GM23338 (cell line): Measurements from ENCODE around the gene MBLAC1. TPM values are rescaled to one million over a fixed set of nuclear protein-coding genes. Genes with fewer than 3 reads are reported as not detected.
A peak's percentile ranks its signal among the peaks of the same experiment; 100 is the strongest.

Source experiments
- ATAC-seq: fragments of 200-7000 bp; cut with Tn5 transposase; 3 replicates; pipeline ENCODE4 v1.9.1; 2020
- DNase-seq: peaks from one replicate; pipeline ENCODE4 v3.0.0-alpha.2; 2015; ENCODE audit warnings: low spot score
- H2AFZ ChIP-seq: fragments of 200-600 bp; sonication (generic); 2 replicates; pipeline ENCODE4 v1.8.0; 2016; ENCODE audit warnings: antibody characterized with exemption, mild to moderate bottlenecking, moderate library complexity
- H3F3A ChIP-seq: fragments of 200-600 bp; sonication (generic); replicated peaks from 2 replicates; pipeline ENCODE4 v1.8.0; 2017; ENCODE audit warnings: antibody characterized with exemption, mixed run types, low read depth
- H3K27ac ChIP-seq: fragments of 200-600 bp; sonication (generic); 2 replicates; pipeline ENCODE4 v1.6.1; 2016; ENCODE audit warnings: low read depth
- H3K27me3 ChIP-seq: fragments of 200-600 bp; sonication (generic); 2 replicates; pipeline ENCODE4 v1.8.0; 2016; ENCODE audit warnings: mild to moderate bottlenecking, mixed run types, moderate library complexity; ENCODE audit not compliant: insufficient read depth
- H3K36me3 ChIP-seq: fragments of 200-600 bp; sonication (generic); 2 replicates; pipeline ENCODE4 v1.8.0; 2016; ENCODE audit warnings: mild to moderate bottlenecking; ENCODE audit not compliant: insufficient read depth
- H3K4me1 ChIP-seq: fragments of 200-600 bp; sonication (generic); 2 replicates; pipeline ENCODE4 v1.8.0; 2016; ENCODE audit warnings: mild to moderate bottlenecking, moderate library complexity; ENCODE audit not compliant: insufficient read depth
- H3K4me2 ChIP-seq: fragments of 200-600 bp; sonication (generic); 2 replicates; pipeline ENCODE4 v1.7.1; 2017; ENCODE audit warnings: mixed run types
- H3K4me3 ChIP-seq: fragments of 200-600 bp; sonication (generic); 2 replicates; pipeline ENCODE4 v1.6.1; 2016; ENCODE audit warnings: mixed run types
- H3K79me2 ChIP-seq: fragments of 200-600 bp; sonication (generic); replicated peaks from 2 replicates; pipeline ENCODE4 v1.8.0; 2017; ENCODE audit warnings: mild to moderate bottlenecking; ENCODE audit not compliant: insufficient read depth
- H3K9me2 ChIP-seq: fragments of 200-600 bp; sonication (generic); 2 replicates; pipeline ENCODE4 v1.8.0; 2017; ENCODE audit not compliant: insufficient read depth
- H4K20me1 ChIP-seq: fragments of 200-600 bp; sonication (generic); replicated peaks from 2 replicates; pipeline ENCODE4 v1.8.0; 2017; ENCODE audit warnings: mild to moderate bottlenecking; ENCODE audit not compliant: insufficient read depth
- H3K27ac Mint-ChIP-seq: 2 replicates; pipeline ENCODE4 v1.8.0; 2020; ENCODE audit warnings: inconsistent platforms, mild to moderate bottlenecking, moderate library complexity, mixed read lengths
- H3K27me3 Mint-ChIP-seq: 3 replicates; pipeline ENCODE4 v1.8.0; 2022; ENCODE audit warnings: low read depth, mild to moderate bottlenecking, moderate library complexity, mixed read lengths, inconsistent platforms; ENCODE audit not compliant: insufficient read depth, poor library complexity
- H3K36me3 Mint-ChIP-seq: 3 replicates; pipeline ENCODE4 v1.8.0; 2021; ENCODE audit warnings: low read depth, mild to moderate bottlenecking, inconsistent platforms, moderate library complexity, mixed read lengths
- H3K4me1 Mint-ChIP-seq: 3 replicates; pipeline ENCODE4 v1.8.0; 2020; ENCODE audit warnings: mild to moderate bottlenecking, inconsistent platforms, mixed read lengths
- H3K4me3 Mint-ChIP-seq: 3 replicates; pipeline ENCODE4 v1.8.0; 2021; ENCODE audit warnings: moderate library complexity, mild to moderate bottlenecking, inconsistent platforms, mixed read lengths
- H3K9me3 Mint-ChIP-seq: 3 replicates; pipeline ENCODE4 v1.8.0; 2020; ENCODE audit warnings: moderate library complexity, mild to moderate bottlenecking, inconsistent platforms, mixed read lengths
- CREB1 ChIP-seq: fragments of 250-450 bp; sonication (Bioruptor Pico); IDR thresholded peaks from 2 replicates; pipeline ENCODE4 v1.5.0; 2020; ENCODE audit warnings: low read depth, mild to moderate bottlenecking, moderate library complexity
- EZH2 ChIP-seq: fragments of 200-600 bp; sonication (generic); IDR thresholded peaks from one replicate; pipeline ENCODE4 v1.8.0; 2017; ENCODE audit warnings: antibody characterized with exemption, mild to moderate bottlenecking, low read depth; ENCODE audit not compliant: unreplicated experiment
- JUNB ChIP-seq: IDR thresholded peaks from one replicate; pipeline ENCODE4 v1.6.1; 2016; ENCODE audit warnings: antibody characterized with exemption; ENCODE audit not compliant: unreplicated experiment
- POLR2AphosphoS5 ChIP-seq: IDR thresholded peaks from 2 replicates; pipeline ENCODE4 v1.6.1; 2016; ENCODE audit warnings: antibody characterized with exemption, low read depth
- ZNF114 ChIP-seq: fragments of 250-450 bp; sonication (Bioruptor Pico); IDR thresholded peaks from 2 replicates; pipeline ENCODE4 v1.5.0; 2020; ENCODE audit warnings: mild to moderate bottlenecking, moderate library complexity
- ZNF331 ChIP-seq: fragments of 250-450 bp; sonication (Bioruptor Pico); IDR thresholded peaks from 2 replicates; pipeline ENCODE4 v1.5.0; 2020; ENCODE audit warnings: low read depth, mild to moderate bottlenecking, moderate library complexity
- polyA plus RNA-seq: library from polyadenylated mRNA; unstranded; fragments of >200 nt; fragmentation: Nextera tagmentation; extraction: Ambion mirVana; gene quantifications from 2 replicates; pipeline ENCODE4 v1.2.1, GENCODE V29; 2016
- total RNA-seq: library from RNA; depleted of rRNA; stranded (reverse); fragments of >200 nt; shearing (Covaris generic); gene quantifications from 2 replicates; pipeline ENCODE4 v1.2.3, GENCODE V29; 2014
- TF ChIP-seq, protein P1 (sequence below): IDR thresholded peaks from one replicate; pipeline ENCODE4 v1.6.1; 2018; ENCODE audit warnings: antibody characterized with exemption; ENCODE audit not compliant: unreplicated experiment
- TF ChIP-seq, protein P2 (sequence below), 2 experiments: fragments of 200-600 bp in 1 of 2; sonication (generic) in 1 of 2; conservative IDR thresholded peaks; 2 replicates each; pipeline versions ENCODE4 v1.5.1 to v1.6.1; 2016 to 2017; ENCODE audit warnings: antibody characterized with exemption in 2 of 2, low read depth in 2 of 2, mild to moderate bottlenecking in 2 of 2, moderate library complexity in 1 of 2
- TF ChIP-seq, protein P3 (sequence below): IDR thresholded peaks from 2 replicates; pipeline ENCODE4 v1.6.1; 2016; ENCODE audit warnings: antibody characterized with exemption
- TF ChIP-seq, protein P4 (sequence below): fragments of 250-450 bp; sonication (Bioruptor Pico); IDR thresholded peaks from 2 replicates; pipeline ENCODE4 v1.5.0; 2020; ENCODE audit warnings: mild to moderate bottlenecking, moderate library complexity

The MBLAC1 gene
- total and polyA plus RNA-seq, 2 experiments from 2014 or later, result 2.7 to 5.7 TPM

DNA sequence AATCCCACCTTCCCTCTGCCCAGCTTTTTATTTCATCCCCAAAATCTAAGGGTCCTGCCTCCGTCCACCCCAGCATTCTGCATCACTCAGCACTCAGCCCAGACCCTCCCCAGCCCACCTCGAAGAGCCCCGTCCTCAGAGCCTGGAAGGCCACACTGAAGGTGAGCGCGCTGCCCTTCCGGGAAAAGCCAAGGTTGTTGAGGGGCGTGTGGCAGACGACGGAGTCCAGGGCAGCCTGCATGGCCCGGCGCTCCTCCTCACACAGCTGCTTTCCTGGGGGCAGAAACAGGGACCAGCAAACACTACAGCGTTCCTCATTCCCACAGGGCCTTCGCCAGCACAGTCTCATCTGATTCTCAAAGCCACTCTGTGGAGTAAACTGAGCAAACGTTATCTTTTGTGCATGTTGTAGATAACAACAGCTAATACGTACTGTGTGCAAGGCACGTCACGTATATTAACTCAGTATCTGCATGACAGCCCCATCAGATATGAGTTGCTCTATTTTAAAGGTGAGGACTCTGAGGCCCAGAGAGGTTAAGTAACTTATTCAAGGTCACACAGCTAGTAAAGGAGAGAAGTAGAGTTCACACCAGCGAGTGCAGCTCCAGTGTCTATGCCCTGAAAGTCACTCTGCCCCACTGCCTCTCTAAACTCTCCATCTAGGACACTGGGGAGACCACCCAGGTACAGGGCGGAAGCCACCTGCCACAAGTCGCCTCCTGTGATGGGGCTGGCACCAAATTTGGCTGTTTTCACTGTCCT, 29.0 kb downstream of the MBLAC1 start (continued):
- TF ChIP-seq, protein P1, sequence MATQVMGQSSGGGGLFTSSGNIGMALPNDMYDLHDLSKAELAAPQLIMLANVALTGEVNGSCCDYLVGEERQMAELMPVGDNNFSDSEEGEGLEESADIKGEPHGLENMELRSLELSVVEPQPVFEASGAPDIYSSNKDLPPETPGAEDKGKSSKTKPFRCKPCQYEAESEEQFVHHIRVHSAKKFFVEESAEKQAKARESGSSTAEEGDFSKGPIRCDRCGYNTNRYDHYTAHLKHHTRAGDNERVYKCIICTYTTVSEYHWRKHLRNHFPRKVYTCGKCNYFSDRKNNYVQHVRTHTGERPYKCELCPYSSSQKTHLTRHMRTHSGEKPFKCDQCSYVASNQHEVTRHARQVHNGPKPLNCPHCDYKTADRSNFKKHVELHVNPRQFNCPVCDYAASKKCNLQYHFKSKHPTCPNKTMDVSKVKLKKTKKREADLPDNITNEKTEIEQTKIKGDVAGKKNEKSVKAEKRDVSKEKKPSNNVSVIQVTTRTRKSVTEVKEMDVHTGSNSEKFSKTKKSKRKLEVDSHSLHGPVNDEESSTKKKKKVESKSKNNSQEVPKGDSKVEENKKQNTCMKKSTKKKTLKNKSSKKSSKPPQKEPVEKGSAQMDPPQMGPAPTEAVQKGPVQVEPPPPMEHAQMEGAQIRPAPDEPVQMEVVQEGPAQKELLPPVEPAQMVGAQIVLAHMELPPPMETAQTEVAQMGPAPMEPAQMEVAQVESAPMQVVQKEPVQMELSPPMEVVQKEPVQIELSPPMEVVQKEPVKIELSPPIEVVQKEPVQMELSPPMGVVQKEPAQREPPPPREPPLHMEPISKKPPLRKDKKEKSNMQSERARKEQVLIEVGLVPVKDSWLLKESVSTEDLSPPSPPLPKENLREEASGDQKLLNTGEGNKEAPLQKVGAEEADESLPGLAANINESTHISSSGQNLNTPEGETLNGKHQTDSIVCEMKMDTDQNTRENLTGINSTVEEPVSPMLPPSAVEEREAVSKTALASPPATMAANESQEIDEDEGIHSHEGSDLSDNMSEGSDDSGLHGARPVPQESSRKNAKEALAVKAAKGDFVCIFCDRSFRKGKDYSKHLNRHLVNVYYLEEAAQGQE, result no peak
- no peak for TF ChIP-seq CREB1

DNA sequence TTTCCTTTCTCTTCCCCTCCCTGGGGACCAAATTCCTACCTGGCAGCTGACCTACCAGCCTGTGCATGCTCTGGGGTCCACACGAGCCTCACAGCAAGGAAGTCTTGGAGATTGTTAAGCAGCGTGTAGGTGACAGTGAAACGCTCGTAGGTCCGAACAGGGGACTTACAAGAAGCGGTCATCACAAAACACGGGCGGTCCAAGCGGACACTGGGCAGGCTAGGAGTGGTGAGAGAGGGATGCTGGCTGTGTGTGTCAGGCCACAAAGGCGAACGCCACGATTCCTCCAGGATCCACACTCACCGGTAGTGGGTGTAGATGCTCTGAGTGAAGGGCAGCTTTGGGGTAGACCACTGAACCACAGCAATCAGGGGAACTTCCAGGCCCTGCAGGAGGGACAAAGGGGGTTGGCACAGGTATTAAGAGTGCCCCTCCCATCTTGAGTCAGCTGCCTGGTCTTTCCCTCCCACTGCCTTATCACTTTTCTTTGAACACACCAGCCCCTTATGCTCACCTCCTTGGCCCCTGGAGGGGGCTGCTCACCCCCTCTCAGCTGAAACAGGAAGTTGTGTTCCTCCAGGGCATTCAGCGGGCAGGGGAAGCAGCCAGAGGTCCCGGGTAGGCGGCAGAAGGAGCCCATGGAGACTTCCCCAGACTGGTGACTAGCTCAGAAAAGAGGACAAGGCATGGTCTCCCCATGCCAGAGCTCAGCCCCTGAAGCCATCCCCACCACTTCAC, 29.7 kb downstream of the MBLAC1 start:
- H3K9me3 Mint-ChIP-seq, result no peaks in the 10 kb centered on the region
- H3F3A ChIP-seq, result peaks cover 39% of the 10 kb centered on the region
- H3K27ac ChIP-seq, result no peak overlapping the region
- H2AFZ ChIP-seq, result no peak overlapping the region
- peak overlapping the region; percentile 83 for H3K4me3 Mint-ChIP-seq
- no peak for ATAC-seq
- no peak for DNase-seq
- peaks cover 14% of the 10 kb centered on the region for H4K20me1 ChIP-seq
- H3K4me3 ChIP-seq, result no peak overlapping the region
- H3K36me3 Mint-ChIP-seq, result peaks cover 56% of the 10 kb centered on the region
- H3K79me2 ChIP-seq, result peaks cover 4% of the 10 kb centered on the region; the same call in 1 of the 2 replicates
- no peaks in the 10 kb centered on the region for H3K36me3 ChIP-seq
- H3K4me1 ChIP-seq, result peaks cover 7% of the 10 kb centered on the region; the same call in 1 of the 2 replicates
- no peaks in the 10 kb centered on the region for H3K27me3 ChIP-seq
- H3K4me1 Mint-ChIP-seq, result peaks cover 31% of the 10 kb centered on the region
- peak overlapping the region; percentile 88; the same call in 1 of the 2 replicates for H3K4me2 ChIP-seq
- H3K9me2 ChIP-seq, result no peaks in the 10 kb centered on the region
- H3K27ac Mint-ChIP-seq, result no peak overlapping the region
- H3K27me3 Mint-ChIP-seq, result peaks cover 25% of the 10 kb centered on the region
- TF ChIP-seq JUNB (no peak), ZNF331 (CRISPR knock-in tag) (no peak), CREB1 (no peak), POLR2AphosphoS5 (no peak), EZH2 (no peak), ZNF114 (CRISPR knock-in tag) (no peak)
- TF ChIP-seq, protein P2, sequence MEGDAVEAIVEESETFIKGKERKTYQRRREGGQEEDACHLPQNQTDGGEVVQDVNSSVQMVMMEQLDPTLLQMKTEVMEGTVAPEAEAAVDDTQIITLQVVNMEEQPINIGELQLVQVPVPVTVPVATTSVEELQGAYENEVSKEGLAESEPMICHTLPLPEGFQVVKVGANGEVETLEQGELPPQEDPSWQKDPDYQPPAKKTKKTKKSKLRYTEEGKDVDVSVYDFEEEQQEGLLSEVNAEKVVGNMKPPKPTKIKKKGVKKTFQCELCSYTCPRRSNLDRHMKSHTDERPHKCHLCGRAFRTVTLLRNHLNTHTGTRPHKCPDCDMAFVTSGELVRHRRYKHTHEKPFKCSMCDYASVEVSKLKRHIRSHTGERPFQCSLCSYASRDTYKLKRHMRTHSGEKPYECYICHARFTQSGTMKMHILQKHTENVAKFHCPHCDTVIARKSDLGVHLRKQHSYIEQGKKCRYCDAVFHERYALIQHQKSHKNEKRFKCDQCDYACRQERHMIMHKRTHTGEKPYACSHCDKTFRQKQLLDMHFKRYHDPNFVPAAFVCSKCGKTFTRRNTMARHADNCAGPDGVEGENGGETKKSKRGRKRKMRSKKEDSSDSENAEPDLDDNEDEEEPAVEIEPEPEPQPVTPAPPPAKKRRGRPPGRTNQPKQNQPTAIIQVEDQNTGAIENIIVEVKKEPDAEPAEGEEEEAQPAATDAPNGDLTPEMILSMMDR (conservative IDR thresholded peaks at IDR 0.05; ENCODE audit: low read depth in 2 of 2), result no peak
- TF ChIP-seq, protein P3, sequence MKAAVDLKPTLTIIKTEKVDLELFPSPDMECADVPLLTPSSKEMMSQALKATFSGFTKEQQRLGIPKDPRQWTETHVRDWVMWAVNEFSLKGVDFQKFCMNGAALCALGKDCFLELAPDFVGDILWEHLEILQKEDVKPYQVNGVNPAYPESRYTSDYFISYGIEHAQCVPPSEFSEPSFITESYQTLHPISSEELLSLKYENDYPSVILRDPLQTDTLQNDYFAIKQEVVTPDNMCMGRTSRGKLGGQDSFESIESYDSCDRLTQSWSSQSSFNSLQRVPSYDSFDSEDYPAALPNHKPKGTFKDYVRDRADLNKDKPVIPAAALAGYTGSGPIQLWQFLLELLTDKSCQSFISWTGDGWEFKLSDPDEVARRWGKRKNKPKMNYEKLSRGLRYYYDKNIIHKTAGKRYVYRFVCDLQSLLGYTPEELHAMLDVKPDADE, result no peak
- TF ChIP-seq, protein P4, sequence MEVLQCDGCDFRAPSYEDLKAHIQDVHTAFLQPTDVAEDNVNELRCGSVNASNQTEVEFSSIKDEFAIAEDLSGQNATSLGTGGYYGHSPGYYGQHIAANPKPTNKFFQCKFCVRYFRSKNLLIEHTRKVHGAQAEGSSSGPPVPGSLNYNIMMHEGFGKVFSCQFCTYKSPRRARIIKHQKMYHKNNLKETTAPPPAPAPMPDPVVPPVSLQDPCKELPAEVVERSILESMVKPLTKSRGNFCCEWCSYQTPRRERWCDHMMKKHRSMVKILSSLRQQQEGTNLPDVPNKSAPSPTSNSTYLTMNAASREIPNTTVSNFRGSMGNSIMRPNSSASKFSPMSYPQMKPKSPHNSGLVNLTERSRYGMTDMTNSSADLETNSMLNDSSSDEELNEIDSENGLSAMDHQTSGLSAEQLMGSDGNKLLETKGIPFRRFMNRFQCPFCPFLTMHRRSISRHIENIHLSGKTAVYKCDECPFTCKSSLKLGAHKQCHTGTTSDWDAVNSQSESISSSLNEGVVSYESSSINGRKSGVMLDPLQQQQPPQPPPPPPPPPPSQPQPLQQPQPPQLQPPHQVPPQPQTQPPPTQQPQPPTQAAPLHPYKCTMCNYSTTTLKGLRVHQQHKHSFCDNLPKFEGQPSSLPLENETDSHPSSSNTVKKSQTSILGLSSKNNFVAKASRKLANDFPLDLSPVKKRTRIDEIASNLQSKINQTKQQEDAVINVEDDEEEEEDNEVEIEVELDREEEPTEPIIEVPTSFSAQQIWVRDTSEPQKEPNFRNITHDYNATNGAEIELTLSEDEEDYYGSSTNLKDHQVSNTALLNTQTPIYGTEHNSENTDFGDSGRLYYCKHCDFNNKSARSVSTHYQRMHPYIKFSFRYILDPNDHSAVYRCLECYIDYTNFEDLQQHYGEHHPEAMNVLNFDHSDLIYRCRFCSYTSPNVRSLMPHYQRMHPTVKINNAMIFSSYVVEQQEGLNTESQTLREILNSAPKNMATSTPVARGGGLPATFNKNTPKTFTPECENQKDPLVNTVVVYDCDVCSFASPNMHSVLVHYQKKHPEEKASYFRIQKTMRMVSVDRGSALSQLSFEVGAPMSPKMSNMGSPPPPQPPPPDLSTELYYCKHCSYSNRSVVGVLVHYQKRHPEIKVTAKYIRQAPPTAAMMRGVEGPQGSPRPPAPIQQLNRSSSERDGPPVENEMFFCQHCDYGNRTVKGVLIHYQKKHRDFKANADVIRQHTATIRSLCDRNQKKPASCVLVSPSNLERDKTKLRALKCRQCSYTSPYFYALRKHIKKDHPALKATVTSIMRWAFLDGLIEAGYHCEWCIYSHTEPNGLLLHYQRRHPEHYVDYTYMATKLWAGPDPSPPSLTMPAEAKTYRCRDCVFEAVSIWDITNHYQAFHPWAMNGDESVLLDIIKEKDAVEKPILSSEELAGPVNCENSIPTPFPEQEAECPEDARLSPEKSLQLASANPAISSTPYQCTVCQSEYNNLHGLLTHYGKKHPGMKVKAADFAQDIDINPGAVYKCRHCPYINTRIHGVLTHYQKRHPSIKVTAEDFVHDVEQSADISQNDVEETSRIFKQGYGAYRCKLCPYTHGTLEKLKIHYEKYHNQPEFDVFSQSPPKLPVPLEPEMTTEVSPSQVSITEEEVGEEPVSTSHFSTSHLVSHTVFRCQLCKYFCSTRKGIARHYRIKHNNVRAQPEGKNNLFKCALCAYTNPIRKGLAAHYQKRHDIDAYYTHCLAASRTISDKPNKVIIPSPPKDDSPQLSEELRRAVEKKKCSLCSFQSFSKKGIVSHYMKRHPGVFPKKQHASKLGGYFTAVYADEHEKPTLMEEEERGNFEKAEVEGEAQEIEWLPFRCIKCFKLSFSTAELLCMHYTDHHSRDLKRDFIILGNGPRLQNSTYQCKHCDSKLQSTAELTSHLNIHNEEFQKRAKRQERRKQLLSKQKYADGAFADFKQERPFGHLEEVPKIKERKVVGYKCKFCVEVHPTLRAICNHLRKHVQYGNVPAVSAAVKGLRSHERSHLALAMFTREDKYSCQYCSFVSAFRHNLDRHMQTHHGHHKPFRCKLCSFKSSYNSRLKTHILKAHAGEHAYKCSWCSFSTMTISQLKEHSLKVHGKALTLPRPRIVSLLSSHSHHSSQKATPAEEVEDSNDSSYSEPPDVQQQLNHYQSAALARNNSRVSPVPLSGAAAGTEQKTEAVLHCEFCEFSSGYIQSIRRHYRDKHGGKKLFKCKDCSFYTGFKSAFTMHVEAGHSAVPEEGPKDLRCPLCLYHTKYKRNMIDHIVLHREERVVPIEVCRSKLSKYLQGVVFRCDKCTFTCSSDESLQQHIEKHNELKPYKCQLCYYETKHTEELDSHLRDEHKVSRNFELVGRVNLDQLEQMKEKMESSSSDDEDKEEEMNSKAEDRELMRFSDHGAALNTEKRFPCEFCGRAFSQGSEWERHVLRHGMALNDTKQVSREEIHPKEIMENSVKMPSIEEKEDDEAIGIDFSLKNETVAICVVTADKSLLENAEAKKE (CRISPR knock-in tag), result no peak
